Upper lobe of left lung (tissue), 4 donors: Measurements from ENCODE around the gene CENPV.
"Not testable (repeated sequence)": the region's sequence is repeated elsewhere in the genome, so short reads cannot be mapped to it uniquely, and the experiment has no call there.

Source experiments
- CTCF ChIP-seq, 6 experiments: fragments of 450-650 bp in 4 of 6; fragments of 200-600 bp in 2 of 6; sonication (generic) in 2 of 6; IDR thresholded peaks; one replicate each; pipeline ENCODE4 v1.5.1; 2016 to 2019; ENCODE audit warnings: antibody characterized with exemption in 6 of 6
- POLR2A ChIP-seq, 4 donors: fragments of 450-650 bp; IDR thresholded peaks; one replicate each; pipeline ENCODE4 v1.5.1; 2016 to 2017; ENCODE audit warnings: antibody characterized with exemption in 4 of 4, mild to moderate bottlenecking in 2 of 4
- POLR2AphosphoS5 ChIP-seq, 2 donors: sonication (generic); formaldehyde crosslinking; IDR thresholded peaks; one replicate each; pipeline ENCODE4 v1.5.1; 2017; ENCODE audit warnings: antibody characterized with exemption in 2 of 2

DNA sequence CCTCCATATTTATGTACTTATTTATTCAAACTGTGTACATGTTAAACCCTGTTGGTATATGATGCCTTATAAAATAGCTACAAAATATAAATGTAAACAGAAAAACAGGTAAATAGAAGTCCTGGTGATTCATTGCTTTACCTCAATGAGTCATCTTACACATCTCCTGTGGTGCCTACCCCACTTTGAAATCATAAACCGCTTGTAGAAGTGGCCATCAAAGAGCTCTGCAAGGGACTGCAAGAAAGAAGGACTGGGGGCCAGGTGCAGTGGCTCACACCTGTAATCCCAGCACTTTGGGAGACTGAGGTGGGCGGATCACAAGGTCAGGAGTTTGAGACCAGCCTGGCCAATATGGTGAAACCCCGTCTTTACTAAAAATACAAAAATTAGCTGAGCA lies 57.2 kb downstream of the CENPV start:
- TF ChIP-seq CTCF, POLR2A, POLR2AphosphoS5 (IDR thresholded peaks at IDR 0.05): not testable (repeated sequence)
